Measurements from ENCODE around the gene TENT5C.
"Not testable (repeated sequence)": the region's sequence is repeated elsewhere in the genome, so short reads cannot be mapped to it uniquely, and the experiment has no call there.

Gene TENT5C

GRCh38 chr1:117605774-117606648, at the start of gene TENT5C:
Gene TENT5C, plus strand, starts transcription at chr1:117606048. Its CDS starts 16,821 bp downstream, at chr1:117622869.
- peak; percentile 99 for DNase-seq (ENCODE audit: low spot score)

DNA sequence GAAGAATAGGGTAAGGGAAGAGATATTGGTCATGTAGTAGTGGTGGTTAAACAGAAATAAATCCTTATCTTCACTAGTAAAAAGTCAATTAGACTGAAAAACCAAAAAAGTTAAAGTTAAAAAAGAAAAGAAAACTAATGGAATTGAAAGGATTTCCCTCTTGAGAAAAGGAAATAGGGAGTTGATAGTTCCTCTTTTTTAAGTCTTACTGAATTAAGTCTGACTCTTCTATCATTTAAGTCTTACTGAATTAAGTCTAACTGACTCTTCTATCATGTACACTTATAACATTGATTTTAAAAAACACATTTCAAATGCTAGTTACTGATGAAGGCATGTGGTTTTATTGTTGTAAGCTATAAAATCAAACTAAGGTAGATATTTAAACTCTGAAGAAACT, 49.5 kb upstream of the TENT5C start:
- DNase-seq (ENCODE audit: low spot score), result no peak

DNA sequence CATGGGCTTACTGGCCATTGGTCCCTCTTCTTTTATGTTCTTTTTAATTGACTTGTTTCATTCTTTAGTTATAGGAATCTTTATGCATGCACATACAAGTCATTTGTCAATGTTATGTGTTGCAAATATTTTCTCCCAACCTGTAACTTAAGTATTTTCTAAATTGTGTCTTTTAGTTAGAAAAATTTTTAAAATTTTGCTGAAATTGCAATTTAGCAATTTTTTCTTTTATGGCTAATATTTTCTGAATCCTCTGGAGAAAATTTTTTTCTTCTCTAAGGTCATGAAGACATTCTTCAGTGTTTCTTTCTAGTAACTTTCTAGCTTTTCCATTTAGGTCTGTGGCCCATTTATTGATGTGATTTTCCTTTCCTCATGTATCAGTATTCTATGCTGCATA, 48.9 kb upstream of the TENT5C start:
- DNase-seq (ENCODE audit: low spot score), result no peak

- DNase-seq (ENCODE audit: low spot score), result not testable (repeated sequence)
These were observed 47.4 kb upstream of the TENT5C start for GRCh38 chr1:117558451-117558850.

DNA sequence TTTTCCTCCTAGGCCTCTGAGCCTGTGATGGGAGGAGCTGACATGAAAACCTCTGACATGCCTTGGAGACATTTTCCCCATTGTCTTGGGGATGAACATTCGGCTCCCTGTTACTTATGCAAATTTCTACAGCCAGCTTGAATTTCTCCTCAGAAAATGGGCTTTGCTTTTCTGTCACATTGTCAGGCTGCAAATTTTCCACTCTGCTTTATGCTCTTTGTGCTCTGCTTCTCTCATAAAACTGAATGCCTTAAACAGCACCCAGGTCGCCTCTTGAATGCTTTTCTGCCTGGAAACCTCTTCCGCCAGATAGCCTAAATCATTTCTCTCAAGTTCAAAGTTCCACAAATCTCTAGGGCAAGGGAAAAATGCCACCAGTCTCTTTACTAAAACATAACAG, 46.7 kb upstream of the TENT5C start:
- DNase-seq (ENCODE audit: low spot score), result no peak

DNA sequence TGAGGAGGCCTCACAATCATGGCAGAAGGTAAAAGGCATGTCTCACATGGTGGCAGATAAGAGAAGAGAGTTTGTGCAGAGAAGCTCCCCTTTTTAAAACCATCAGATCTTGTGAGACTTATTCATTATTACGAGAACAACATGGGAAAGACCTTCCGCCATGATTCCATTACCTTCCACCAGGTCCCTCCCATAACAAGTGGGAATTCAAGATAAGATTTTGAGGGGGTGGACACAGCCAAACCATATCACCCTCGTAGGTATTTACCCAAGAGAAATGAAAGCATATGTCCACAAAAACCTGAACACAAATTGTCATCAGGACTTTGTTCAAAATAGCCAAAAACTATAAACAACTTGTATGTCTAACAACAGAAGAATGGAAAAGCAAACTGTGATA, 45.9 kb upstream of the TENT5C start:
- DNase-seq (ENCODE audit: low spot score), result no peak

- no peak for DNase-seq (ENCODE audit: low spot score)
These were observed 44.8 kb upstream of the TENT5C start for GRCh38 chr1:117561071-117561470.

- no peak for DNase-seq (ENCODE audit: low spot score)
These were observed 44.3 kb upstream of the TENT5C start for GRCh38 chr1:117561551-117561950.

GRCh38 chr1:117562581-117563491, 43.0 kb upstream of the TENT5C start:
- DNase-seq (ENCODE audit: low spot score), result no peak

- DNase-seq (ENCODE audit: low spot score), result no peak
These were observed 42.4 kb upstream of the TENT5C start for GRCh38 chr1:117563492-117563875.

- no peak for DNase-seq (ENCODE audit: low spot score)
These were observed 41.4 kb upstream of the TENT5C start for GRCh38 chr1:117564227-117565075.

GRCh38 chr1:117565076-117565556, 40.7 kb upstream of the TENT5C start:
- DNase-seq (ENCODE audit: low spot score), result no peak

GRCh38 chr1:117565745-117566455, 39.9 kb upstream of the TENT5C start:
- no peak for DNase-seq (ENCODE audit: low spot score)

GRCh38 chr1:117566556-117566955, 39.3 kb upstream of the TENT5C start:
- no peak for DNase-seq (ENCODE audit: low spot score)

- DNase-seq (ENCODE audit: low spot score), result no peak
These were observed 38.4 kb upstream of the TENT5C start for GRCh38 chr1:117567435-117567834.

- no peak for DNase-seq (ENCODE audit: low spot score)
These were observed 37.9 kb upstream of the TENT5C start for GRCh38 chr1:117567976-117568375.

- no peak for DNase-seq (ENCODE audit: low spot score)
These were observed 36.8 kb upstream of the TENT5C start for GRCh38 chr1:117568999-117569398.

DNA sequence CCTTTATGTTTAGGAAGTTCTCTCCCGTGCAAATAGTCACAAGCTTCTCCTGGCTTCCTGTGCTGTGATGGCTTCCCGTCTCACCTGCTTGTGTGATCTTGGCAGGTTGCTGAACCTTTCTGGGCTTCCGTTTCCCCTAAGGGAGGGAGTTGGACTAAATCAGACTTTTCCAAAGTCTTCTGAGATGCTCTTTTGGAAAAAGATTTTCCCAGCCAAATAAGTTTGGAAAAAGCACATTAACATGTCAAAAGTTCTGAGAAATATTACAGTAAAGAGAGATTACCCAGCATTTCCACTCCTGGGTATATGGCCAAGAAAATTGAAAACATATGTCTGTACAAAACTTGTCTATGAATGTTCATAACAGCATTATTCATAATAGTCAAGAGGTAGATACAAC, 36.0 kb upstream of the TENT5C start:
- no peak for DNase-seq (ENCODE audit: low spot score)

- DNase-seq (ENCODE audit: low spot score), result no peak
These were observed 34.8 kb upstream of the TENT5C start for GRCh38 chr1:117570988-117571409.

DNA sequence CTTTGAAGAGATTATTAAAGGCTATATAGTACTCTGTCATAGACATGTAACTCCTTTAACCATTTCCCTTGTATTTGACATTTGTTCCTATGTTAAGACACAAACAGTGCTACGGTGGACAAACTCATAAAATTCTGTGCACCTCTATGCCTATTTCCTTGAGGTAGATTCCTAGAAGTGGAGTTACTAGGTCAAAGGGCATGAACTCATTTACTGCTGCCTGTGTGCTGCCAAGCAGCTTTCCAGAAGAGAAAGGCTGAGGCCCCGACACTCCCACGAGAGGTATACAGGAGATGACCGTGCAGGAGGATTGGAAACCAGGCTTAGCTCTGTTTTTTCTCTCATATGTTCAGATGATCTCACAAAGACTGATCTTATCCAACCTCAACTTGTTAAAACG, 34.4 kb upstream of the TENT5C start:
- no peak for DNase-seq (ENCODE audit: low spot score)

DNA sequence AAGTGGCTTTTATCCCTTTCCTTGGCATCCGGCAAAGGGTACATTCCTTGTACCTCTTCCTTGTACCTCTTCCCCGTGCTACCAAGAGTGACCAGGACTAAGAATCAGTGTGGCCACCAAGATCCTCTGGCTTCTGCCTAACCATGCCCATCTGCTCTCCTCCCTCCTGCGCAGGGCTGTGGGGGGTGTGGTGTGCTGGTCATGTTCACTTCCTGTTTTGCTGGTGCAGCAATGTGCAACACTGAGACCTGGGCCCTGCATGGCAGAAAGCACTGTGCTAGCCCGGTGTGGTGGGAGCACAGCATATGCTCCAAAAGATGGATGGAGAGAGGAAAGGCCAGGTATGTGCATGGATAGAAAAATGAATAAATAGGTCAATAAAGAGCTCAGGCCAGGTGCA, 33.3 kb upstream of the TENT5C start:
- no peak for DNase-seq (ENCODE audit: low spot score)

All from AG08396 (cell line).